ENCODE data around the gene NPRL2.
A peak's percentile ranks its signal among the peaks of the same experiment; 100 is the strongest.

Gene NPRL2

DNA sequence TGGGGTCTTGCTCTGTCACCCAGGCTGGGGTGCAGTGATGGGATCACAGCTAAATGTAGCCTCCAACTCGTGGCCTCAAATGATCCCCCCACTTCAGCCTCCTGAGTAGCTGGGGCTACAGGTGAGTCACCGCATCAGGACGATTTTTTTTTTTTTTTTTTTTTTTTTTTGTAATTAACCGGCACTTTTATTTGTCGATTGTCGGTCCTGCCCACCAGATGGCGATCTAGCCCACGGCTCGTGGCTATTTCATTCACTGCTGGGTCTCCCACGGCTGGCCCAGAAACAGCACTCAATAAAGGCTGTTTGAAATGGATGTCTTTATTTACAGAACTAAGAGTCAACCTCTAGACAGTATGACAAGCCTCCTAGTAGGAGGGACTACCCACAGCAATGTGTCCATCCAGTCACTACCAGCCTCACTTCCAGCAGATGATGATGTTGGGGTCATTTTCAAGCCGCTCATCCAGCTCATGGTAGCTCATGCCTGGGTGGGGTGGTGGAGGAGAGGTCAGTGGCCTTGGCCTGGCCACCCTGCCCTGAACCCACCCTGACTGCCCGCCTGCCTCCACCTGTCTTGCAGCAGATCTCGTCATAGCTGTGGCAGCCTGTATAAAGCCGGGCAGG is 3.3 kb downstream of the NPRL2 start:
- peak; percentile 79 for DNase-seq

DNA sequence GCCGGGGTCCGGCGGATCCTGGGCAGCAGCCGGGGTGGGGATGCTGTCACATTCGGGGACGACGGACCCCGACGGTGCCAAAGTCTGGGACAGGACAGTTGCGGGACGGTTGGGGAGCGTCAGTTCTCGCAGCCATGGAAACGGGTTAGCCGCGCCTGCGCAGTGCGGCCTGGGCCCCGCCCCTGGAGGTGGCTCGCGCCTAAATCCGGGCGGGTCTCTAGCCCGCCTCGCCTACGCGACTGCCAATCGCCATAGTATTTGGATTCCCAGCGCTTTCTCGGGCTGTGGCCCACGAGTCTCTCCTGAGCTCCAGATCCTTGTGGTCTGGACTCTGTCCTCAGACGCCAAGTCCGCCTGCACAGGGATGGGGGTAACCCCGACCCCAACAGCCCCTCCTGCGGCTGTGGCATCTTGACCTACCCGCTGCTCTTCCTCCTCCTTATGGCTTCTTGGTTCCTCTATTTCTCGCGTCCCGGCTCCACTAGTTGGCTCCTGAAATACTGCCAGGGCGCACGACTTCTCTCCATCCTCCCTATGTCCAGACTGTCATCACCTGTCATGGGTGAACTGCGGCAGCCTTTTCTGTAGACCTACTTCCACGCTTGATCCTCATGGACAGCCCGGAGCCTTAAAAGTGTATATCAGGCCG is 4.9 kb downstream of the NPRL2 start, which contains the start of gene ZMYND10:
ZMYND10 (minus strand) TSS at position 147 of the 649 bp plus-strand sequence. CDS start 153 bp downstream, outside the sequence.
- DNase-seq: peak; percentile 90

DNA sequence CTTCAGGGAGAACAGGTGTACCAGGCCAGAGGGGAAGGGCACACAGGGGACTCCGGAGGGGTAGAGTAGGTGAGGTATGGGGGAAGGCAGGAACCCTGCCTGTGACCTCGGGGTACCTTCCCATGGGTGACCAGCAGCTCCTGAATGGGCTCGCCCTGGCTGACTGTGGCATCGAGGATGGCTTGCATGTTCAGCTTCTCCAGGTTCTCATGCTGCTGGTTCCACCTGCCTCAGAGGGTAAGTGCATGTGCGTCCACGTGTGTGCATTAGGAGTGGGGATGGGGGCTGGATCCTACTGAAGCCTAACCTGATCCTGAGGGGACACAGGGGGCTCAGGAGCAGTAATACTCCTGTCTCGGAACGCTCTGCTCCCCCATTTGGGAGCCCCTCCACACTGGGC is 5.6 kb downstream of the NPRL2 start:
- no peak for DNase-seq

DNA sequence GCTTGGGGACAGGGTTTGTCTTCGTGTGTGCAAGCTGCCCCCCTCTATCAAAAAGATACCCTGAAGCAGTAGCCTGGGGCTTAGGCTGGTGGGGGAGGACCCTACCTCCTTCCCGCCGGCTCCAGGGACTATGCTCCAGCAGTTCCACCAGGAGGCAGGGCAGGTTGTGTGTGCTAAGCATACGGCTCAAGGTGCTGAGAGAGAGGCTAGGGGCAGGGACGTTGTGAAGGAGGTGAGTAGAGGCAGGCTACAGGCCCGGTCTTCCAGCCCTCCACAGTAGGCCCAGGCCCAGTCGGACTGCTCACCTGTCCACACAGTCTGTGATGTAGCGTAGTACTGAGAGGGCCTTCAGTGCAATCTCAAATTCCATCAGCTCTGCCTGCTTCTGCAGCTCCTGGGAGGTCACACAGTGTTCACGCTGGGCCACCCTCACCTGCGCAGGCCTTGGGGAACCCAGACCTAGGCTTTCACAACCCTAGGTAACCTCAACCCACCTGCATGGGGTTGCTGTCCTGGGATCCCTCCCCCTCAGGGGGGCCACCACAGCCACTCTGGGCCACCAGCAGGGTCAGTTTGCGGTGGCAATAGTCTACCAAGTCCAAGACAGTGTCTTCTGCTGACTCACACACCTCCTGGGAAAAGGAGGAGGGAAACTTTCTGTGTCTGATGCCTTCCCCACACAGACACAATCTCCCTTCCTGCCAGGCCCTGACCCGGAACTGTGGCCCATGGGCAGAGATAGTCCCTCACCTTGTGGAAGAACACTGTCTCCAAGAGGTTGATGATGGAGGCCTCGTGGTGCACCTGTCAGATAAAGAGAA is 7.6 kb downstream of the NPRL2 start:
- DNase-seq: no peak

DNA sequence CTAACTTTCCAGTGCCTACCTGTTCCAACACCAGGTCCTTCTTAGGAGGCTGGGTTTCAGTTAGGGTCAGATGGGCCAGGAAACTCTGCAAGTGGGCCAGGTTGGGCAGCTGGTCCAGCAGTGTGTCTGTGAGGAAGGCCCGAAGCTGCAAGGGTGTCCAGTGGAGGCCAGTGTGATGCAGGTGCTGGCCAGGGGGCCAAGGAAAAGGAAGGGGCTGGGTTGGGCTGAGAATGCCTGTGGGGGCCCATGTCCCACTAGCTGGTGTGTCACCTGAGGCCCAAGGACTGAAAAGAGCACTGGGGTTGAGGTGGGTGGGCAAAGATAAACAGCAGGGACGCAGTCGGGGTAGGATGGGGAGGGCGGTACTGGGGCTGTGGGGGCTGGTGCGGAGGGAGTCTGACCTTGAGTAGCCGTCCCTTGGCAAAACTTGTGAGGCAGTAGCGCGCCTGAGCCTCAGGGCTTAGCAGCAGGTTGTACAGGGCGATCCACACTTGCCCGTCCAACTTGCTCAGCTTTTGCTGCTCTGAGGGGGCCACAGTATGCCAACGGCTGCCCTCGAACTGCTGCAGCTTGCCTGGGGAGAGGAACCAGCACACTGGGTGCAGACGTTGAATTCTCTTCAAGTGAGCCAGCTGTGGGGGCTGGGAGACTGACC is 8.5 kb downstream of the NPRL2 start:
- DNase-seq: no peak

DNA sequence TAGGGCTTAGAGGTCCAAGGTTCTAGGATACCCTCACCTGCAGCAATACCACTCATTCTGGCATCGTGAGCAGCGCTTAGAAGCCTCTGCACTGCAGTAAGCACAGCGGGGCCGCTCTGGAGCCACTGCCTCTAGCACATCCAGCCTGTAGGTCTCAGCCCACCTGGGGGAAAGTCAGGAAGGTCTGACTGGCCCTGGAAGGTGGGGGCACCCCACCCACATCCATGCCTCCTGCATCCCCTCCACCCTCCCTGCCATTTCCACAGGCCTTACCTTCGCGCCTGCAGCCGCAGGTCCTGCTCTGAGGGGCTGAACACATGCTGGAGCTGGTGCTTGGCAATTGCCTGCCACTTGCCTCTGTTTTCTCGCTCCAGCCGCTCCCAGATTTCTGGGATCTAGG is 9.0 kb downstream of the NPRL2 start:
- no peak for DNase-seq

DNA sequence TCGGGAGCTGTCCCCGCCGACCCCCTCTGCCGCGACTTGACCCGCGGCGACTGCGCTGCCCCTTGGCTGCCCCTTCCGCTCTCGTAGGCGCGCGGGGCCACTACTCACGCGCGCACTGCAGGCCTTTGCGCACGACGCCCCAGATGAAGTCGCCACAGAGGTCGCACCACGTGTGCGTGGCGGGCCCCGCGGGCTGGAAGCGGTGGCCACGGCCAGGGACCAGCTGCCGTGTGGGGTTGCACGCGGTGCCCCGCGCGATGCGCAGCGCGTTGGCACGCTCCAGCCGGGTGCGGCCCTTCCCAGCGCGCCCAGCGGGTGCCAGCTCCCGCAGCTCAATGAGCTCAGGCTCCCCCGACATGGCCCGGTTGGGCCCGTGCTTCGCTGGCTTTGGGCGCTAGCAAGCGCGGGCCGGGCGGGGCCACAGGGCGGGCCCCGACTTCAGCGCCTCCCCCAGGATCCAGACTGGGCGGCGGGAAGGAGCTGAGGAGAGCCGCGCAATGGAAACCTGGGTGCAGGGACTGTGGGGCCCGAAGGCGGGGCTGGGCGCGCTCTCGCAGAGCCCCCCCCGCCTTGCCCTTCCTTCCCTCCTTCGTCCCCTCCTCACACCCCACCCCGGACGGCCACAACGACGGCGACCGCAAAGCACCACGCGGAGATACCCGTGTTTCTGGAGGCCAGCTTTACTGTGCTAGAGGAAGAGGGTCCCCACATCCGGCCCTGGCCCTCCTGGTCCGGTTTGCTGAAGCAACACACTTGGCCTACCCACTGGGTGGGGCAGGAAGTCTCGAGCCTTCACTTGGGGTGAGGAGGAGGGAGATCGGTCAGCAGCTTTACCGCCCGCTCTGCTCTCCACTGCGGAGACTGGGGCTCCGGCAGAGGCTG is 9.9 kb downstream of the NPRL2 start, which contains the start of gene RASSF1:
RASSF1 (minus strand) TSS at position 389 of the 882 bp plus-strand sequence; CDS start at position 358, 31 bp downstream.
- DNase-seq: peak; percentile 85

DNA sequence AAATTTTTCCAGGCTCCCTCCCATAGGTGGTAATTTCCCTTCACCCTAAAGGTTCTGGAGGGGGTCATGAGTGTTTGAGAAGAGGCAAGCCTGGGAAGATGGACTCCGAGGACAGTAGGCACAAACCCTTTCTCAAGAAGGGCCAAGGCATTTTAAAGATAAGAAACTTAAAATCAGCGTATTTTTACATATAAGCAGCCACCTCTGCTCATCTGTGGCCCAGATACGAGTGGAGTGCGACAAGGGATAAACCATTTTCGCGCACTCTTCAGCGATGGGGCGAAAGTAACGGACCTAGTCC is 10.5 kb downstream of the NPRL2 start:
- no peak for DNase-seq

DNA sequence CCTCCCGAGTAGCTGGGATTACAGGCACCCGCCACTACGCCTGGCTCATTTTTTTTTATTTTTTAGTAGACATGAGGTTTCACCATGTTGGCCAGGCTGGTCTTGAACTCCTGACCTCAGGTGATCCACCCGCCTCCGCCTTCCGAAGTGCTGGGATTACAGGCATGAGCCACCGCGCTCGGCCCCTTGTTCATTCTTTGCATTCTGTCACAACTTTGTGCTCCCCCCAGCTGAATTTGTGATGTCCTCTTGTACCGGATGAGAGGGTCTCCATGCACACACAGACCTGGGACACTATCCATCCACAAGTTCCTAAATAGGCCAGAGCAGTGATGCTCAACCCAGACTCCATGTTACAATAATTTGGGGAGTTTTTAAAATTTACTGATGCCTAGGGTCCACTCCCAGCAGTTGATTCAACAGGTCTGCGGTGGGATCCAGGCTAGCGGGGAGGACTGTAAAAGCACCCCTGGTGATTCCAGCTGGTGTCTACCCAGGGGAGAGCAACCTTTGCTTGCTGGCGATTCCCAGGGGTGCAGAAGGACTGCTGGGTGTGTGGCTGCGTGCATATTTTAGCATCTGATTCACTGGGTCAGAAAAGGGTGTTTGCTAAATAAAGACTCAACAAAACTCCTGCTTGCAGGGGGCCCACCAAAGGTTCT is 11.0 kb downstream of the NPRL2 start:
- no peak for DNase-seq

DNA sequence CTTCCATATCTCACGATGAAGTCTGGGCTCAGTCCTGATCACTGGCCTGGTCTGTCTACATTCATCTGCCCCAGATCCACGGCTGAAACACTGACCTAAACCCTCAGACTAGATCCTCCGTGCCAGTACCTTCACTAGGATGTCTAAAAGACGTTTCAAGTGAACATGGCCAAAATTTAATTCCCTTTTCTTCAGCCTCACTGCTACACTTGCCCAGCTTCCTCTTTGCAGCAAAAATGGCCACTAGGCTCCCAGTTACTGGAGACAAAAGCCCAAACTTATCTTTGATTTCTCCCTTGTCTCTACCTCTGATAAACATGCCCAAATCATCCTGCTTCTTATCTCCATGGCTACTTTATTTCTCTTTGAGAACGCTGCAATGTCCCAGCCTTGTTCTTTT is 11.6 kb downstream of the NPRL2 start:
- no peak for DNase-seq

DNA sequence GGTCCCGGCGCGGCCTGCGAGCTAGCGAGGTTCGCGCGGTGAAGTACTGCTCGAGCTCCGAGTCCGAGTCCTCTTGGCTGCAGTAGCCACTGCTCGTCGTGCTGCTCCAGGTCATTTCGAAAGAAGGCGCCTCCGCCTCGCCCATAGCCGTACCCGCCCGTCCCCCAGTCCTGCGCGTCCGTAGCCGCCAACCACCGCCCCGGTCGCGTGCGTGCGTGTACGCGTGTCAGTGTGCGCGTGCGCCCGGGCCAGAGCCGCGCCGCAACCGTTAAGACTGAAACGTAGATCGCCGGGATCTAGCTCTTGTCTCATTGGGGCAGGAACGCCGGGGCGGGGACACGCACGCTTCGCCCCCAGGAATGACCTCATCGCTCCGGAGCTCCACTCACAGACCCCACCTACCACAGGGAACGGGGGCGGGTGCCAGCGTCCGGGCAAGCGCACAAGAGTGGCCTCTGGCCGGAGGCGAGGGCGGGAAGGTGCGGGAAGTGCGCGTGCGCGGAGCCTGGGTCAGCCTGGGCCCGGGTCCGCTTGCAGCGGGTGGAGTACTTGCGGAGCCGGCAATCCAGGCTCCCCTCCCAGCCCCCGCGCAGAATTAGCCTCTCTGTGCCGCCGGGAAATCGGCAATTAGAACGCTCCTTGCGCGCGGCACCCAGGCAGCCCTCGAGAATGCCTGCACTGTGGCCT is 13.3 kb downstream of the NPRL2 start:
- peak; percentile 96 for DNase-seq

DNA sequence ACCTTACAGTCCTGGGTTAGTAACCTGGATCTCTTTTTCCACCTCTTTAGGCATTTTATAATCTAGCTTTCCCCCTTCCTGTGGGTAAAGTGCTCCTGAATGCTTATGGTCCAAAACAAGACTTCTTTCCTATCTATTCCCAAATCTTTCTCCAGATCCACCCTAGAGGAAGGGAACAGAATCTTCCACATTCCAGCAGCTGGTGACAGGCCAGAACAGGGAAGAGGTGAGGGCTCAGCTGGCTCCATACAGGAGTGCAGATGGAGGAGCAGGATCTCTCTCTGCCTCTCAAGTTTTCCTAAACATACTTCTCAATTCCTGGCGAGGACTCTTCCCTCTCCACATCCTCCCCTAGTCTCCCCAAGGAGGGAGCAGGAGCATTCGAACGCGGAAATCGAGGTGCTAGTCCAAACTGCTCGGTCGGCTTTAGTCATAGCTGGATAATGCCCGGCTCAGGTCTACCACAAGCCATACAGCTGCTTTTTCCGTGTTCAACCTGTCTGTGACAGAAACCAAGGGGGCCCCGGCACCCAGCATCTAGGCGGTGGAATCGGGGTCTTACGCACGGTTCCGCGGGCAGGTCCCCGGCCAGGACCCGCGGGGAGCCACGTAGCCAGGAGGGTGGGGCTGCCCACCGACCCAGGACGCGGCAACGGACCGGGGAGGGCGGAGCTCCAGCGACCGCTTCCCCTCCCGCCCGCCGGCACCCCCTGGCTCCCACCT is 14.0 kb downstream of the NPRL2 start:
- DNase-seq: no peak

DNA sequence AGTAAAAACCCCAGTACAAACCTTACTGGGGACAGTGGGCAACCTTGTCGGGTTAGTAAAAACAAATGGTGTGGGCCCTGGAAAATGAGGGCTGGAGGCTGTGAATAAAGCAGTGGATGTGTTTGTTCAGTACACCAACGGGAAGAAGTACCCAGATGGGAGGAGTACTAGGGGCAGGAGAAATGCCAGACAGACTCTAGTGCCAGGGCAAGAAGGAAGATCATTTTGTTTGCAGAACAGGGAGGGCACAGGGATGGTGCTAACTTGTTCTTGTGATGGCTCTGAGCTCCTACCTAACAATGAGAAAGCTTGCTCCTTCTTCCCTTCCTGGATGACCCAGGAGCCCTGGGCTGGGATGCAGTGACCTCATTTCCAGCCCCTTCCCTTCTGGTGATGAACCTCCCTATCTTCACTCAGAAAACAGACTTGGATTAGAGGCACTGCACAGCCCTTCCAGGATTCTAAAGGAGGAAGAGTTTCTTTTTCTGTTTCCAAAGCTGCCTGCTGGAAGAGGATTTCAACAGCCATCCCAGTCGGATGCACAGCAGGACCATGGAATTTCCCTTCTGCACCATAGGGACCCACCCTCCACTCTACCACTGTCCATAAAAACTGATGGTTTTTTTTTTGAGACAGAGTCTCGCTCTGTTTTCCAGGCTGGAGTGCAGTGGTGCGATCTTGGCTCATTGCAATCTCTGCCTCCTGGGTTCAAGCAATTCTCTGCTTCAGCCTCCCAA is 16.1 kb downstream of the NPRL2 start:
- no peak for DNase-seq

DNA sequence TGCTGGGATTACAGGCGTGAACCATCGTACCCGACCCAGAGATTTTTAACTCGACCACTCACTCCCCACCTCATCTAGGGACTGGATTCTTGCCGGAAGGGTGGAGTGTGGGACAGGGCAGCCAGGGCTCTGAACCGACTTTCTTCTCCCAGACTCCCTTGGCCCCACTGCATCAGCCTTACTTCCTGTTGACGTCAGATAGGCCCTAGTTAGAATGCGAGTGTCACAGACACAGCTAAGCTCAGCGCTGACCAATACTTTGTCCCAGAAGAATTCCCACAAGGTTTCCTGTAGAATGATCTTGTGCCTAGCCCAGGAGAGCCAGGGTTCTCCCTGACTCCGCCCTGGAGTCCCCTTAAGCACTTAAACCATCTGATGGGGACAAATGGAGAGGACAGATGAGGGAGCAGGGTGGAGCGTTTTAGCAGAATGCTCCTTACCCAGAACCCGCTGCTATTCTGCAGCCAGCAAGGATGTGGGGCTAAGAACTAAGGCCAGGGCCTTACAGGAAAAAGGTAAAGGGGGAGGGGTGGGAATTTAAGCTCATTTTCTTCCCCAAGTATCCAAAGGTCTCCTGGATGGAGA is 16.7 kb downstream of the NPRL2 start:
- no peak for DNase-seq

DNA sequence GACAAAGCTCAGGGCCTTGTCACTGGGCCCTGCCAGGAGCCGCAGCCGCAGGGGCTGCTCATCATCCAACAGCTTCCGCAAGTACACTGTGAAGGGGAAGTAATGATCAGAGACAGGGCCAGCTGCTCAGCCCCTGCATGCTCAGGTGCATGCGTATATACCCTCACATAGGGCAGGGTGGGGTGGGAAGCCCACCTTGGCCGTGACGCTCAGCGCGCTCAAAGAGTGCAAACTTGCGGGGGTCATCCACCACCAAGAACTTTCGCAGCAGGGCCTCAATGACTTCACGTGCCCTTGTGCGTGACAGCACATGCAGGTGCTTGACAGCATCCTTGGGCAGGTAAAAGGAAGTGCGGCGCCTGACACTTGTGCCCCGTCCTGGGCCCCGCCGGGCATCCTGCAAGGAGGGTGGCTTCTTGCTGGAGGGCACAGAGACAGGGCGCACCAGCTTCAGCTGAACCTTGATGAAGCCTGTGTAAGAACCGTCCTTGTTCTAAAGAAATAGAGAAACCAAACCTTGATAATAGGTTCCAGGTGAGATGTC is 19.1 kb downstream of the NPRL2 start:
- DNase-seq: no peak

DNA sequence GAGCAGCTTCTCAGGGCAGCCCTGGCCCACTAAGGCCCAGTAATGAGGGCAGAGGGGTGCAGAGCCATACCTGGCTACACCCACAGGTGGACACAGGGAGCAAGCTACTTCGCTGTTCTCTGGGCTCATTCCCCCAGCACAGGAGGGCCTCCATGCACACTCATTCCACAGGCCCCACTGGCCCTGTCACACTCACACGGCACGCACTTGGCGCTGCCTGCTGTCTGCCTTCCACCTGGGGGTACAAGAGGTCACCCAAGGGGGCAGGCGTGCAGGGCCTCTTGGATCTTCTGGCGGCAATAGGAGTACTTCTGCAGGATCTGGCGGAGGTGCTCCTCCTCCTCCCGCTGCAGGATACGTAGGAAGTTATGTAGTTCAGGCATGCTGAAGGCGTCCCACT is 20.2 kb downstream of the NPRL2 start:
- DNase-seq: no peak

DNA sequence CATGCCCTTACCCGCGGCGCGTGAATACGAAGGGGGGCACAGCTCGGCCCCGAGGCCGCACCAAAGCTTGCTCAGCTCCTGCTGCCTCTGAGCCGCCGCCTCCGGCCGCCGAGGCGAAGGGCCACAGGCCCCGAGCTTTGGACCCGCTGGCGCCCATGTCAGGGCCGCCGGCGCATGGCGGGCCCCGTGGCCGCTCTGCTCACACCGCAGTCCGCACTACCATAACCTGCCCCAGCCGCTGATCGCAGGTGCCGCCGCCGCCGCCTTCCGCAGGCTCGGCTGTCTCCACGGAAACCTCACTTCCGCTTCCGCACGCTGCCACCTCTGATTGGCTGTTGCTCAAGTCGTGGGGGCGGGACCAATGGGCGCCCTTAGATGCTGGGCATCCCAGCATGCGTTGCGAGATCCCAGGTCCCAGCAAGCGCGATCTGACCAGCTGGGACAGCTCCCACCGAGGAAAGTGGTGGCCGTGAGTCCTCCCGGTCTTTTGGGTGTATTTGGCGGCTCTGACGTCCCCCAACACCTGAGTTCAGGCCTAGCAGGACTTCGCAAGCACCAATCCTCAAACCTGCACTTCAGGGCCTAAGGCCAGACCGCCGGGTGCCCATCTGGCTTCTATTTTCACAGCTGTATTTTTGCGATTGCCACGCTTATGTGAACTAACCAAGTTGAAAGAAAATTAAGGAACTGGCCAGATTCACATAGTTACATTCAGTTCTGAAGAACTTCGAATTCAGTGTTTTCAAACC is 22.5 kb downstream of the NPRL2 start, which contains the start of gene TUSC2:
TUSC2 (minus strand) TSS at position 281 of the 749 bp plus-strand sequence; CDS start at position 157, 124 bp downstream.
- peak; percentile 96 for DNase-seq

DNA sequence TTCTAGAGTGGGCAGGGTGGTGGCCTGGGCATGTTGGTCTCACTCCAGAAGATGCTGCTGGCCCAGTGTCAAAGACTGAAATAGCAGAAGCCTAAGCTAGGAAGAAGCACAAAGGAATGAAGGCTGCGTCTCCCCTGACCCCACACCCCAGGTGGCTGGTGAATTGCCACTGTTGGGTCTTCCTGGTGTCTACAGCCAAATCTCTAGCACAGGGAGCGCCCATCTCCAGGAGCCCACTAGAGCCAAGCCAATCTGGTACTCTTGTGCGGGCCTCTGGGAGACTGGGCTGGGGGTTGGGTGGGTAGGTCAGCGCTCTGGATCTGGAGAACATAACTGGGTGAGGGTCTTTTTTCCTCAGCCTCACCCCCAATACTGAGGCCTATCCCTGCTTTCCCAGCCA is 23.4 kb downstream of the NPRL2 start:
- DNase-seq: no peak

All from activated CD8-positive, alpha-beta memory T cell treated with anti-CD3 and anti-CD28 coated beads, Interleukin-2, amount 50 U/mL, for 48 hours (primary cell).